Coronary artery (tissue), 2 donors: ENCODE results near the gene ZIM2.

ENCODE experiments used
- DNase-seq: peaks from one replicate; pipeline ENCODE4 v3.0.0-alpha.2; 2017; ENCODE audit warnings: low spot score
- H3K27ac ChIP-seq, 2 donors: fragments of 200-600 bp; sonication (generic); one replicate each; pipeline ENCODE4 v1.5.1; 2016 to 2019
- H3K4me3 ChIP-seq: fragments of 200-600 bp; sonication (generic); 2 replicates; pipeline ENCODE4 v1.5.1; 2016; ENCODE audit warnings: mild to moderate bottlenecking, moderate library complexity
- TF ChIP-seq, protein P1 (sequence below): fragments of 200-600 bp; sonication (generic); IDR thresholded peaks from one replicate; pipeline ENCODE4 v1.5.1; 2019; ENCODE audit warnings: antibody characterized with exemption

Gene ZIM2

DNA sequence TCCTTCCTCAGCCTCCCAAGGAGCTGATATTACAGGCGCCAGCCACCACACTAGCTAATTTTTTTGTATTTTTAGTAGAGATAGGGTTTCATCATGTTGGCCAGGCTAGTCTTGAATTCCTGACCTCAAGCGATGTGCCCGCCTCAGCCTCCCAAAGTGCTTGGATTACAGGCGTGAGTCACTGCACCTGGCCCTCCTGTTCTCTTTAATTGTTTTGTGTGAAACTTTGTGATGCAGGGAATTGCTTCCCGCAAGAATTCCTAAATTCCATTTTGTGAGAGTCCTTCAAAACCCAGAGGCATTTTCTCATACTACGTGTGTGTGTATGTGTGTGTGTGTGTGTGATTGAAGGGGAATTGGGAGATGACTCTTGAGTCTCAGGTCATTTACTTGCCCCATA, 104.0 kb downstream of the ZIM2 start:
- DNase-seq, result no peak
- TF ChIP-seq, protein P1, sequence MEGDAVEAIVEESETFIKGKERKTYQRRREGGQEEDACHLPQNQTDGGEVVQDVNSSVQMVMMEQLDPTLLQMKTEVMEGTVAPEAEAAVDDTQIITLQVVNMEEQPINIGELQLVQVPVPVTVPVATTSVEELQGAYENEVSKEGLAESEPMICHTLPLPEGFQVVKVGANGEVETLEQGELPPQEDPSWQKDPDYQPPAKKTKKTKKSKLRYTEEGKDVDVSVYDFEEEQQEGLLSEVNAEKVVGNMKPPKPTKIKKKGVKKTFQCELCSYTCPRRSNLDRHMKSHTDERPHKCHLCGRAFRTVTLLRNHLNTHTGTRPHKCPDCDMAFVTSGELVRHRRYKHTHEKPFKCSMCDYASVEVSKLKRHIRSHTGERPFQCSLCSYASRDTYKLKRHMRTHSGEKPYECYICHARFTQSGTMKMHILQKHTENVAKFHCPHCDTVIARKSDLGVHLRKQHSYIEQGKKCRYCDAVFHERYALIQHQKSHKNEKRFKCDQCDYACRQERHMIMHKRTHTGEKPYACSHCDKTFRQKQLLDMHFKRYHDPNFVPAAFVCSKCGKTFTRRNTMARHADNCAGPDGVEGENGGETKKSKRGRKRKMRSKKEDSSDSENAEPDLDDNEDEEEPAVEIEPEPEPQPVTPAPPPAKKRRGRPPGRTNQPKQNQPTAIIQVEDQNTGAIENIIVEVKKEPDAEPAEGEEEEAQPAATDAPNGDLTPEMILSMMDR, result no peak
- Histone ChIP-seq H3K4me3 (no peak overlapping the region), H3K27ac (no peak overlapping the region)

DNA sequence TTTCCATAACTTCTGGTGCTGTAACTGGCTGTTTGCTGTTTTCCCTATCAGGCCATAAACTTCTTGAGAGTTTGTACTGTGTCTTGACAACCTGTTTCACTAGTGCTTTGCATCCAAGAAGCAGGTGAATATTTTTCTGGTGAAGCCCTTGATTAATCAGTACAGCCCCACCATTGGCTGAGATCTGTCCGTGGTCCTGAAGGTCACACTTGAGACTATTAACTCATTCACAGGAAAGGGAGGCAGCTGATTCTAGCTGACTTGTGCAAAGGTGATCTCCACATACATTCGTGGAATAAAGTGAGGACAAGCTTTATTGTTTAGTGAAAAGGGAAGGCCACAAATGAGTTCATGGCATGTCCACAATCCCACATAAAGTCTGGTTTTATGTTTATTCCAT, 107.5 kb downstream of the ZIM2 start:
- DNase-seq, result no peak
- Histone ChIP-seq H3K4me3 (no peak overlapping the region), H3K27ac (no peak overlapping the region)
- TF ChIP-seq, protein P1, result no peak

DNA sequence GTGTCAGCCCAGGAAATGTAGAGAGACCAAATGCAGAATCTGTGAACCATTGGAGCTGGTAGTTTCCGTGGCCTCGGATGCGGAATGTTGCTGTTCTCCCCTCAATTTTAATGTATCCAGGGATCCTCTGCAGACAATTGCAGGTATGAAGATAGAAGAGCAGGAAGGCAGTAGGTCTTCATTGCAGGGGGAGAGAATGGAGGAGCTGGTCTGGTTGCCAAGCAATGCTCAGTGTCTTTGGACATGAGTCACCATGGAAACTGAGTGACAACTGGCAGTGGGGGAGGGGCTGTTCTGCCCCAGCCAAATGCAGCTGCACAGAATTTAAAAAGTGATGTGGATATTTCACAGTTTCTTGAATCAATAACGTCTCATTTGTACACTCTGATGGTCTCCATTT, 112.8 kb downstream of the ZIM2 start:
- Histone ChIP-seq H3K4me3 (no peak overlapping the region), H3K27ac (no peak overlapping the region)
- TF ChIP-seq, protein P1, result no peak
- no peak for DNase-seq

DNA sequence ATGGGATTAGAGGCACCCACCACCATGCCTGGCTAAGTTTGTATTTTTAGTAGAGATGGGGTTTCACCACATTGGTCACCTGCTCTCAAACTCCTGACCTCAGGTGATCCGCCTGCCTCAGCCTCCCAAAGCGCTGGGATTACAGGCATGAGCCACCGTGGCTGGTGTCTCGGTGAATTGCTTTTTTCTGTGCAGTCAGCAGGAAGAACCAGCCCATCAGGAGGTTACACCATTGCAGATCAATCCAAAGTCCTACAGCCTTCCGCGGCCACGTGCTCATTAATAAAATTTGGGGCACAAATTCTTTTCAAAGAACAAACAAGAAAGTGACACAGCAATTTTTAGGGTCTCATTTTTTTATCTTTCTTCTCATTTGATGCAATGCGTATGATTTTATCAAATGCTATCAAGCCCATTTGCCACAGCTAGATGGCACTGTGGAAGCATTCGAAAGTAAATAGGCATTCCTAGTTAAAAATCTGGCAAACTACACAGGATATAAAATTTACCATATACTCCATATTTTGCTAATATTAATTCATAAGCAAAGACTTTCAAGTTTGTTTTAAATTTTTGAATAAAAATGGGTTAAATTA, 114.6 kb downstream of the ZIM2 start:
- Histone ChIP-seq H3K27ac (no peak overlapping the region), H3K4me3 (no peak overlapping the region)
- TF ChIP-seq, protein P1, result no peak
- no peak for DNase-seq
